ENCODE data around the gene CDKAL1. TPM values are rescaled to one million over a fixed set of nuclear protein-coding genes. Genes with fewer than 3 reads are reported as not detected.

CDKAL1 gene
- total and polyA plus RNA-seq, 9 of the 15 experiments (the other 6 are each of a cell fraction or from before 2014, with no cell fraction given), result 11.2 to 36.3 (median 20.1) TPM

DNA sequence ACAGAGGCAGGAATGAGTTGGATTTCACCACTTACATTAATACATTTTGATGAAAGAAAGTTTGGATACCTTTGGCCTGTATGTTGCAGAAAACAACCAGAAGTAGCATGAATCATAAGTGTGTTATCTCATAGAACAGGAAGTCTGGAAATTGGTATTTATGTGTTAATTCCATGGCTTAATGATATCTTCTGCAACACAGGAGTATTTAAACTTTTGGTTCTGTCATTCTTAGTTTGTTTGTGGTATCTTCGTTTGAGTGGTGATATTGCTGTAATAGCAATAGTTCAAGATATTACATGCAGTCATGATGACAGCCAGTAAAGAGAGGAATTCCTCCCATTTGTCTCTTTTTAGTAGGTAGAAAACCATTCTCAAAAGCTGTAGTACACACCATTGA lies 177.3 kb downstream of the CDKAL1 start:
- in situ Hi-C loops (cut with MboI), result no loop called here
- ChIA-PET CTCF (ENCODE audit: low intra/inter-chr PET ratio) (no interaction called here), POLR2A (interaction anchor here (0.7 kb wide), 1 partner anchor 125 kb away, joined by 4 read pairs; no protein-coding TSS in a partner anchor)
- Histone ChIP-seq H4K20me1 (replicated peaks; ENCODE audit: control insufficient read depth, insufficient read depth, low read length) (no peaks in the 10 kb centered on the region), H3K36me3 (ENCODE audit: control insufficient read depth, insufficient read depth, low read length) (no peaks in the 10 kb centered on the region), H3K4me2 (ENCODE audit: insufficient read depth, low read length) (no peak overlapping the region), H3K9me3 (replicated peaks; ENCODE audit: control insufficient read depth, insufficient read depth, low read depth, low read length) (no peaks in the 10 kb centered on the region), H3K27ac (ENCODE audit: extremely low read depth, low read depth, low read length) (0 out of 3 replicates have a peak overlapping the region, but pooled peaks have one; percentile 9), H3K79me2 (ENCODE audit: control insufficient read depth, insufficient read depth, low read length) (no peaks in the 10 kb centered on the region; the same call in 2 of the 3 replicates), H3K4me3 (no peak overlapping the region), H3K9me1 (ENCODE audit: control insufficient read depth, insufficient read depth, low read length) (no peaks in the 10 kb centered on the region), H3K4me1 (replicated peaks in 1 of 2; ENCODE audit: control insufficient read depth in 2 of 2, insufficient read depth in 2 of 2, low read length in 2 of 2) (peaks cover 0 to 13% of the 10 kb centered on the region in 2 experiments; a peak in 3 of 5 replicates), H3K9ac (ENCODE audit: insufficient read depth in 1 of 2, low read depth in 2 of 2, low read length in 2 of 2) (no peak overlapping the region), H2AFZ (ENCODE audit: low read depth, low read length) (no peak overlapping the region), H3K27me3 (ENCODE audit: control insufficient read depth in 2 of 2, insufficient read depth in 2 of 2, low read length in 2 of 2) (no peaks in the 10 kb centered on the region)
- peak; percentile 24; the same call in 2 of the 3 replicates for ATAC-seq
- BruUV-seq (replicated peaks), result no TSS peak
- 6% methylated on average over 1 of the region's 1 CpG for WGBS (ENCODE audit: insufficient coverage, low coverage, missing lambda C conversion rate)
- FAIRE-seq, result no peak
- intact Hi-C loops (cut with micrococcal nuclease), result no loop called here
- DNase-seq (ENCODE audit: extremely low read depth in 1 of 4, low spot score in 3 of 4), result peak in 1 of 4 experiments; percentile 13
- peak; percentile 47; the same call in 1 of the 2 replicates for TF ChIP-seq JUND (IDR thresholded peaks at IDR 0.05; ENCODE audit: borderline replicate concordance, low read depth, low read length)
- no peak for TF ChIP-seq JUND (tag; IDR thresholded peaks at IDR 0.05; ENCODE audit: borderline replicate concordance, low read depth, low read length)
- peak; percentile 51; the same call in 1 of the 2 replicates for TF ChIP-seq CBFA2T2 (conservative IDR thresholded peaks at IDR 0.05)
- no peak for TF ChIP-seq ZFP30 (CRISPR knock-in tag; IDR thresholded peaks at IDR 0.05; ENCODE audit: borderline replicate concordance)
- TF ChIP-seq CC2D1A (IDR thresholded peaks at IDR 0.05), result no peak
- TF ChIP-seq, protein P1, sequence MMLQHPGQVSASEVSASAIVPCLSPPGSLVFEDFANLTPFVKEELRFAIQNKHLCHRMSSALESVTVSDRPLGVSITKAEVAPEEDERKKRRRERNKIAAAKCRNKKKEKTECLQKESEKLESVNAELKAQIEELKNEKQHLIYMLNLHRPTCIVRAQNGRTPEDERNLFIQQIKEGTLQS (IDR thresholded peaks at IDR 0.05), result peak; percentile 31
- TF ChIP-seq, protein P1 (CRISPR knock-in tag; conservative IDR thresholded peaks at IDR 0.05), result 0 out of 2 replicates have a peak, but pooled peaks have one; percentile 53
- no peak for TF ChIP-seq KLF16 (IDR thresholded peaks at IDR 0.05)
- TF ChIP-seq CBFA2T3 (IDR thresholded peaks at IDR 0.05), result peak; percentile 79
- TF ChIP-seq ZNF589 (CRISPR knock-in tag; IDR thresholded peaks at IDR 0.05; ENCODE audit: low read depth), result 0 out of 2 replicates have a peak, but pooled peaks have one; percentile 18
- TF ChIP-seq CCNT2 (IDR thresholded peaks at IDR 0.05; ENCODE audit: borderline replicate concordance, extremely low read depth, insufficient read length, low read depth, low read length), result peak; percentile 39
- no peak for TF ChIP-seq ZNF584 (CRISPR knock-in tag; IDR thresholded peaks at IDR 0.05; ENCODE audit: low read depth)
- TF ChIP-seq CEBPG (CRISPR knock-in tag; IDR thresholded peaks at IDR 0.05), result no peak
- TF ChIP-seq CEBPG (tag; conservative IDR thresholded peaks at IDR 0.05 in 1 of 2, IDR thresholded peaks at IDR 0.05 in 1 of 2), result peak in 1 of 2 experiments; percentile 65; a peak in 2 of 4 replicates
- no peak for TF ChIP-seq EZH2 (IDR thresholded peaks at IDR 0.05; ENCODE audit: borderline replicate concordance, low read depth, low read length)
- TF ChIP-seq, protein P2, sequence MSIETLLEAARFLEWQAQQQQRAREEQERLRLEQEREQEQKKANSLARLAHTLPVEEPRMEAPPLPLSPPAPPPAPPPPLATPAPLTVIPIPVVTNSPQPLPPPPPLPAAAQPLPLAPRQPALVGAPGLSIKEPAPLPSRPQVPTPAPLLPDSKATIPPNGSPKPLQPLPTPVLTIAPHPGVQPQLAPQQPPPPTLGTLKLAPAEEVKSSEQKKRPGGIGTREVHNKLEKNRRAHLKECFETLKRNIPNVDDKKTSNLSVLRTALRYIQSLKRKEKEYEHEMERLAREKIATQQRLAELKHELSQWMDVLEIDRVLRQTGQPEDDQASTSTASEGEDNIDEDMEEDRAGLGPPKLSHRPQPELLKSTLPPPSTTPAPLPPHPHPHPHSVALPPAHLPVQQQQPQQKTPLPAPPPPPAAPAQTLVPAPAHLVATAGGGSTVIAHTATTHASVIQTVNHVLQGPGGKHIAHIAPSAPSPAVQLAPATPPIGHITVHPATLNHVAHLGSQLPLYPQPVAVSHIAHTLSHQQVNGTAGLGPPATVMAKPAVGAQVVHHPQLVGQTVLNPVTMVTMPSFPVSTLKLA (conservative IDR thresholded peaks at IDR 0.05), result no peak
- TF ChIP-seq FOXM1 (IDR thresholded peaks at IDR 0.05; ENCODE audit: low read depth), result 0 out of 2 replicates have a peak, but pooled peaks have one; percentile 27
- no peak for TF ChIP-seq FOXM1 (CRISPR knock-in tag; IDR thresholded peaks at IDR 0.05; ENCODE audit: low read depth)
- TF ChIP-seq GABPA (tag; conservative IDR thresholded peaks at IDR 0.05; ENCODE audit: low read depth), result no peak
- no peak for TF ChIP-seq GATAD2A (IDR thresholded peaks at IDR 0.05)
- TF ChIP-seq, protein P3, sequence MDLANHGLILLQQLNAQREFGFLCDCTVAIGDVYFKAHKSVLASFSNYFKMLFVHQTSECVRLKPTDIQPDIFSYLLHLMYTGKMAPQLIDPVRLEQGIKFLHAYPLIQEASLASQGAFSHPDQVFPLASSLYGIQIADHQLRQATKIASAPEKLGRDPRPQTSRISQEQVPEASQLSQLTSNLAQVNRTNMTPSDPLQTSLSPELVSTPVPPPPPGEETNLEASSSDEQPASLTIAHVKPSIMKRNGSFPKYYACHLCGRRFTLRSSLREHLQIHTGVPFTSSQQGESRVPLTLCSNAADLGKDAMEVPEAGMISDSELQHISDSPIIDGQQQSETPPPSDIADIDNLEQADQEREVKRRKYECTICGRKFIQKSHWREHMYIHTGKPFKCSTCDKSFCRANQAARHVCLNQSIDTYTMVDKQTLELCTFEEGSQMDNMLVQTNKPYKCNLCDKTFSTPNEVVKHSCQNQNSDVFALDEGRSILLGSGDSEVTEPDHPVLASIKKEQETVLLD (IDR thresholded peaks at IDR 0.05), result no peak

All from K562 (cell line).